ENCODE results near the gene CCDC190. TPM values are rescaled to one million over a fixed set of nuclear protein-coding genes. Genes with fewer than 3 reads are reported as not detected.

CCDC190 gene
- total RNA-seq, 4 donors from 2014 or later = not detected

DNA sequence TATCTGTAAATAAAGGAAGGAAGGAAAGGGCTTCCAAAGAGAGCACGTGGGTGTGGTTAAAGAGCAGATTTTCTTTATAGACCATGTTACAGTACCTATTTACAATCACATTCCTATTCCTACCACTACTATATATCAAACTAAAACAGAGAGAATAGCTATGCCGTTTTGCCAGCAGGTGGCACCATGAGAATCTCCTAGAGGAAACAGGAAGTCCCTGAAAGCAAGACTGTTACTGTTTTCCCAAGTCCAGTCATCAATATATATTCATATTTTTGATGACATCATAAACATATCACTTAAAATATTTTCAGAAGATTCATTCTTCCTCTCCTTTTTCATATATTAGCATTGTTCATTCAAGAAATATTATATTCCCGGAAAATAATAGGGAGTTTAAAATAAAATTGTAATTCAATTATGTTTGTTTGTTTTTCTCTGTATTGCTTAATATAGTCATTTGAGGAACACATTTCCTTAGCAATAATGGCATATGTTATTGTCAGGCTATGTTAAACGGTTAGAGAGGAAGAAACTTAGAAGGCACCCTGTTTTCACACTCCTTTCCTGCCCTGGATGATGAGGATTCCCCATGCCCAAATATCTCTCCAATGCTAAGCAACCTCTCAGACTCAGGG is 6.6 kb downstream of the CCDC190 start:
- Histone ChIP-seq H3K27ac (no peak overlapping the region), H3K4me1 (no peaks in the 10 kb centered on the region), H3K27me3 (no peaks in the 10 kb centered on the region), H3K4me3 (no peak overlapping the region), H3K36me3 (no peaks in the 10 kb centered on the region), H3K9me3 (no peaks in the 10 kb centered on the region)
- in situ Hi-C loops (cut with MboI; ENCODE audit: low pct_ligation_motif_present in 1 of 4, low pct_unique_long_range_greater_than_20kb in 1 of 4, low sequenced_read_pairs in 3 of 4) = loop anchor here (10.0 to 25.0 kb wide), 4 partner anchors 320 to 458 kb away; partner anchors contain the start of gene NUF2 (in 2 of the 4)
- intact Hi-C loops (cut with DNase I; ENCODE audit: low total_unique reads) = no loop called here
- peak; percentile 63 for DNase-seq
- TF ChIP-seq, protein P1, sequence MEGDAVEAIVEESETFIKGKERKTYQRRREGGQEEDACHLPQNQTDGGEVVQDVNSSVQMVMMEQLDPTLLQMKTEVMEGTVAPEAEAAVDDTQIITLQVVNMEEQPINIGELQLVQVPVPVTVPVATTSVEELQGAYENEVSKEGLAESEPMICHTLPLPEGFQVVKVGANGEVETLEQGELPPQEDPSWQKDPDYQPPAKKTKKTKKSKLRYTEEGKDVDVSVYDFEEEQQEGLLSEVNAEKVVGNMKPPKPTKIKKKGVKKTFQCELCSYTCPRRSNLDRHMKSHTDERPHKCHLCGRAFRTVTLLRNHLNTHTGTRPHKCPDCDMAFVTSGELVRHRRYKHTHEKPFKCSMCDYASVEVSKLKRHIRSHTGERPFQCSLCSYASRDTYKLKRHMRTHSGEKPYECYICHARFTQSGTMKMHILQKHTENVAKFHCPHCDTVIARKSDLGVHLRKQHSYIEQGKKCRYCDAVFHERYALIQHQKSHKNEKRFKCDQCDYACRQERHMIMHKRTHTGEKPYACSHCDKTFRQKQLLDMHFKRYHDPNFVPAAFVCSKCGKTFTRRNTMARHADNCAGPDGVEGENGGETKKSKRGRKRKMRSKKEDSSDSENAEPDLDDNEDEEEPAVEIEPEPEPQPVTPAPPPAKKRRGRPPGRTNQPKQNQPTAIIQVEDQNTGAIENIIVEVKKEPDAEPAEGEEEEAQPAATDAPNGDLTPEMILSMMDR (IDR thresholded peaks at IDR 0.05) = peak; percentile 51 to 76 (median 63)
- TF ChIP-seq EP300 (IDR thresholded peaks at IDR 0.05; ENCODE audit: low read depth) = no peak
- WGBS, 2 donors (ENCODE audit: low coverage in 1 of 2) = 27 to 35% methylated on average over 4 of the region's 4 CpGs

GRCh38 chr1:162851341-162851740 is 9.6 kb downstream of the CCDC190 start:
- no peaks in the 10 kb centered on the region for H3K27me3 ChIP-seq
- no peak for DNase-seq
- H3K4me3 ChIP-seq = no peak overlapping the region
- in situ Hi-C loops (cut with MboI; ENCODE audit: low pct_ligation_motif_present in 1 of 4, low pct_unique_long_range_greater_than_20kb in 1 of 4, low sequenced_read_pairs in 3 of 4) (loop anchor here (10.0 to 25.0 kb wide), 4 partner anchors 323 to 461 kb away; partner anchors contain the start of gene NUF2 (in 2 of the 4)), intact Hi-C loops (cut with DNase I; ENCODE audit: low total_unique reads) (no loop called here)
- TF ChIP-seq, protein P1 (IDR thresholded peaks at IDR 0.05) = no peak
- TF ChIP-seq POLR2AphosphoS5 (IDR thresholded peaks at IDR 0.05) (no peak), EP300 (IDR thresholded peaks at IDR 0.05; ENCODE audit: low read depth) (no peak), POLR2A (IDR thresholded peaks at IDR 0.05) (no peak)
- 79 to 100% methylated on average over 1 of the region's 1 CpG for WGBS, 2 donors (ENCODE audit: low coverage in 1 of 2)
- H3K27ac ChIP-seq = no peak overlapping the region
- no peaks in the 10 kb centered on the region for H3K36me3 ChIP-seq
- no peaks in the 10 kb centered on the region for H3K9me3 ChIP-seq
- no peaks in the 10 kb centered on the region for H3K4me1 ChIP-seq

GRCh38 chr1:162849711-162850110 is 11.3 kb downstream of the CCDC190 start:
- Histone ChIP-seq H3K27me3 (no peaks in the 10 kb centered on the region), H3K4me1 (no peaks in the 10 kb centered on the region), H3K9me3 (no peaks in the 10 kb centered on the region), H3K4me3 (no peak overlapping the region), H3K27ac (no peak overlapping the region), H3K36me3 (no peaks in the 10 kb centered on the region)
- TF ChIP-seq POLR2A (IDR thresholded peaks at IDR 0.05) (no peak), POLR2AphosphoS5 (IDR thresholded peaks at IDR 0.05) (no peak), EP300 (IDR thresholded peaks at IDR 0.05; ENCODE audit: low read depth) (no peak)
- TF ChIP-seq, protein P1 (IDR thresholded peaks at IDR 0.05) = no peak
- no peak for DNase-seq
- in situ Hi-C loops (cut with MboI; ENCODE audit: low pct_ligation_motif_present in 1 of 4, low pct_unique_long_range_greater_than_20kb in 1 of 4, low sequenced_read_pairs in 3 of 4) = loop anchor here (10.0 to 25.0 kb wide), 4 partner anchors 325 to 463 kb away; partner anchors contain the start of gene NUF2 (in 2 of the 4)
- intact Hi-C loops (cut with DNase I; ENCODE audit: low total_unique reads) = no loop called here
- 43 to 49% methylated on average over 2 of the region's 2 CpGs for WGBS, 2 donors (ENCODE audit: low coverage in 1 of 2)

- H3K36me3 ChIP-seq = no peaks in the 10 kb centered on the region
- in situ Hi-C loops (cut with MboI; ENCODE audit: low pct_ligation_motif_present in 1 of 4, low pct_unique_long_range_greater_than_20kb in 1 of 4, low sequenced_read_pairs in 3 of 4) = no loop called here
- WGBS, 2 donors (ENCODE audit: low coverage in 1 of 2) = 13 to 14% methylated on average over 3 of the region's 3 CpGs
- intact Hi-C loops (cut with DNase I; ENCODE audit: low total_unique reads) = no loop called here
- no peaks in the 10 kb centered on the region for H3K4me1 ChIP-seq
- H3K9me3 ChIP-seq = no peaks in the 10 kb centered on the region
- no peak overlapping the region for H3K27ac ChIP-seq
- peak; percentile 82 for DNase-seq
- no peaks in the 10 kb centered on the region for H3K27me3 ChIP-seq
- no peak overlapping the region for H3K4me3 ChIP-seq
- no peak for TF ChIP-seq POLR2A (IDR thresholded peaks at IDR 0.05)
- TF ChIP-seq EP300 (IDR thresholded peaks at IDR 0.05; ENCODE audit: low read depth) = no peak
- TF ChIP-seq, protein P1 (IDR thresholded peaks at IDR 0.05) = peak; percentile 74 to 97 (median 94)
Measured at GRCh38 chr1:162847839-162848453, 13.0 kb downstream of the CCDC190 start.
